Immature natural killer cell (primary cell): Measurements from ENCODE around the gene MS4A4E. TPM values are rescaled to one million over a fixed set of nuclear protein-coding genes. Genes with fewer than 3 reads are reported as not detected.

Experiments
- DNase-seq, 3 donors: peaks; one replicate each; pipeline ENCODE4 v3.0.0; 2022; ENCODE audit warnings: mixed read lengths in 1 of 3
- H3K27ac Mint-ChIP-seq, 6 donors: one replicate each; pipeline ENCODE4 v1.8.0; 2020; ENCODE audit warnings: mixed read lengths in 6 of 6, mild to moderate bottlenecking in 5 of 6, inconsistent platforms in 4 of 6, moderate library complexity in 3 of 6
- H3K27me3 Mint-ChIP-seq, 3 donors: one replicate each; pipeline ENCODE4 v1.8.0; 2020 to 2021; ENCODE audit warnings: low read depth in 3 of 3, mild to moderate bottlenecking in 3 of 3, mixed read lengths in 3 of 3, moderate library complexity in 3 of 3, inconsistent platforms in 1 of 3
- H3K36me3 Mint-ChIP-seq, 3 donors: one replicate each; pipeline ENCODE4 v1.8.0; 2020; ENCODE audit warnings: mixed read lengths in 3 of 3, inconsistent platforms in 2 of 3, mild to moderate bottlenecking in 2 of 3
- H3K4me1 Mint-ChIP-seq, 2 donors: one replicate each; pipeline ENCODE4 v1.8.0; 2020; ENCODE audit warnings: inconsistent platforms in 2 of 2, mild to moderate bottlenecking in 2 of 2, mixed read lengths in 2 of 2, moderate library complexity in 1 of 2
- H3K4me3 Mint-ChIP-seq, 5 donors: one replicate each; pipeline ENCODE4 v1.8.0; 2020; ENCODE audit warnings: mild to moderate bottlenecking in 5 of 5, mixed read lengths in 5 of 5, inconsistent platforms in 3 of 5, moderate library complexity in 3 of 5
- H3K9me3 Mint-ChIP-seq, 6 donors: one replicate each; pipeline ENCODE4 v1.8.0; 2020; ENCODE audit warnings: mild to moderate bottlenecking in 6 of 6, mixed read lengths in 6 of 6, inconsistent platforms in 4 of 6, moderate library complexity in 3 of 6
- polyA plus RNA-seq, 3 donors: library from polyadenylated mRNA; unstranded; fragments of 300-500 nt; fragmentation: Illumina TruSeq; gene quantifications; one replicate each; pipeline ENCODE4 v1.2.3, GENCODE V29; 2021

Gene MS4A4E
- polyA plus RNA-seq, 3 donors from 2014 or later = not detected

DNA sequence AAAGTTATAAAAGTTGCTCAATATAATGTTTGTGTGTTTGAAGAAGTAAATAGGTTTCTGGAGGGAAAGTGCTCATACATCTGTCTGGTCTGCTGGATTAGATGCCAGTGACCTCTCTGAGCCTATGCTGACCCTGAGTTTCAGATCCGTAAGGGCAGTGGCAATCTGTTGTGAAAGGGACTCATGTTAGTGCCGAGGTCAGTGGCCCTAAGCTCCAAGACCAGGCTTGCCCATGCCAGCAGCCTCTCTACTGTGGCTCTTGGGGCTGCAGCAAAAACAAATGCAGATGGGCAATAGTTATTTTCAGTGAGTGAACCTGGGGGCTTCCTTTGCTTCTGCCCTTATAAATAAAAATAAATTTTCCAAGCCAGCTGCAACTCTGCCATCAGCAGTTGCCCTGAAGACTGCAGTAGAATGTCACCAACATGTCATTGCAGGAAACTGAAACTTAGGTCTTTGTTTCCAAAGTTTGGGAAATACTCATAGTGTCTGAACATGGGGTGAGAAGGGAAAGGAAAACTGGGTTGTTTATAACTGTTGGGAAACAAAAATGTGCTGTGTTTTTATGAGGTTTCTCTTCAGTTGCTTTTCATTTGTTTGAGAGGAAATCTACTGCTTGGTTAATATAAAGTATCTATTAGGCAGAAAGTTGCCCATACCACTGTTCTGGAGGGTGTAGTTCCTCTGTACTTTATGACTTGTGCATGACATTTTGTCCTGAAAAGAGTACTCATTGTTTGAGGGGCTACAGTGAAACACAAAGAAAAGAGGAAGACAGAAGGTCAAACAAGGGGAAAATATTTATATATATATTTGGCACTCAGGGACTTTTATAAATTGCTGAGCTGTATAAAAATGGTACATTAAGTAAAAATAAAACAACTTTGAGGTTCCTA is 9.5 kb upstream of the MS4A4E start:
- H3K4me1 Mint-ChIP-seq = no peaks in the 10 kb centered on the region
- peaks cover 0 to 3% (median 0%) of the 10 kb centered on the region in 6 donors for H3K9me3 Mint-ChIP-seq
- H3K4me3 Mint-ChIP-seq = no peak overlapping the region
- no peak overlapping the region for H3K27ac Mint-ChIP-seq
- DNase-seq = no peak
- H3K36me3 Mint-ChIP-seq = no peaks in the 10 kb centered on the region
- H3K27me3 Mint-ChIP-seq = peaks cover 0 to 10% (median 2%) of the 10 kb centered on the region in 3 donors

DNA sequence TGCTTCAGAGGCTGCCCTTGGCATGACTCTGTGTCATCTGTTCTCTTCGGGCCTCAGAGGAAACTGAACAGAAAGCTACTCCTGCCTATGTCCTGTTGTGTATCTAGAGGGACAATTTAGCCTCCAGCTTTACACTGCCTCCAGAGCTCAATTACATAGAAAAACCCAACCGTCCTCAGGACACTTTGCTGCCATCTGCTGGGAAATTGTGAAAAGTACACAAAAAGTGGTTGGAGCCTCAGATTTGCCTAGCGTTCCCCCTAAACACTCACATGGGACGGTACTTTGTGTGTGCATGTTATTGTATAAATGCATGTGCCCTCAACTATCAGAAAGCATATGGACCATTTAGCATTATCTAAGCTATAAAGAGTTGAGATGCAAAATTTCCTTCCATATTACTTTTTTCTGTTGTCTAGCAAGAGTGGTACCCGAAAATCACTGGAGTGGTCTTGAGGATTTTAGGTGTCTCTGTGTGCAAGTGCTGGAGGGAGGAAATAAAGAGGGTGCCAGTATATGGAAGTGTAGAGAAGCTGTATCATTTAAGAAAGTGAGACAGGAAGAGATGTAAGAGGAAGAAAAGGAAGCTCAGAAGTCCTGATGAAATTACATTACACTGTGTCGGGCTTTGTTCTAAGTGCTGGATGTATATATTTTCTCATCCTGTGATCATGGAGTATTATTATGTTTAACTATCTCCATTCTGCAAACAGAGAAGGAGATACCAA is 8.7 kb upstream of the MS4A4E start:
- Mint-ChIP-seq H3K36me3 (no peaks in the 10 kb centered on the region), H3K4me1 (no peaks in the 10 kb centered on the region), H3K27ac (no peak overlapping the region), H3K27me3 (peaks cover 0 to 13% (median 2%) of the 10 kb centered on the region in 3 donors), H3K9me3 (peaks cover 0 to 3% (median 0%) of the 10 kb centered on the region in 6 donors), H3K4me3 (no peak overlapping the region)
- DNase-seq = peak in 2 of 3 donors; percentile 4 to 14

DNA sequence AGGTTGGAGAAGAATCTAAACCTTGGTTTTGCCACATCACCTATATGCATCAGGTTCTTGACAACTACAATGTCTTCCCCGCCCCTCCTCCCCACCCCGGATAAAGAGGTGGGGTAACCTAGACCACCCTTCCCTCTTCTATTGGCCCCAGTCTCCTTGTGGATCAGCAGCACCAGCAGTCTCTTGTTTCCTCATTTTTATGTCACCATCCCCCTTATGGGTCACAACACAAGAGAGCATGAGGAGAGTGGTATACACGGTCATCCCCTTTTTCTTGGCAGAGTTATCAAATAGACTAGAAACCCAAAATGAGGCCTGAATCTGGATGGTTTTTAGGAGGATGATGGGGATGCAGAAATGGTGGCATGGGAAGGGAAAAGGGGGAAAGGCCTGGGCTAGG is 1.2 kb downstream of the MS4A4E start:
- H3K27ac Mint-ChIP-seq = no peak overlapping the region
- DNase-seq = no peak
- H3K36me3 Mint-ChIP-seq = no peaks in the 10 kb centered on the region
- H3K27me3 Mint-ChIP-seq = peaks cover 0 to 6% (median 5%) of the 10 kb centered on the region in 3 donors
- no peaks in the 10 kb centered on the region for H3K4me1 Mint-ChIP-seq
- H3K4me3 Mint-ChIP-seq = no peak overlapping the region
- H3K9me3 Mint-ChIP-seq = no peaks in the 10 kb centered on the region

DNA sequence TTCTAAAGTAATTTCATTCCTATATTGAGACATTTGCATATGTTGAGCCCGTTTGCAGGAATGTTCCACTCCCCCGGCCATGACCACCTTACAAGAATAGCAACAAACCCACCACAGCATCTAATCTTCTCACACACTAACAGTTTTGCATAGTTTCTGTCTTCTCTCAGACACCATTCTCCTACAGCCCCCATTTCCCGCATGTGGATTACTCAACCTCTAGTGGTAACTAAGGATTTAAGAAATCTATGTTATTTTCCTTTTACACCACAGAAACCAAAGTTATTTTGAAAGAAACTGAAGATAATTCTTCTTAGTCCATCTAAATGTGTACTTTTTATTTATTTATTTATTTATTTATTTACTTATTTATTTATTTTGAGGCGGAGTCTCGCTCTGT is 2.3 kb downstream of the MS4A4E start:
- H3K4me3 Mint-ChIP-seq = no peak overlapping the region
- no peak overlapping the region for H3K27ac Mint-ChIP-seq
- H3K27me3 Mint-ChIP-seq = peaks cover 0 to 5% (median 2%) of the 10 kb centered on the region in 3 donors

DNA sequence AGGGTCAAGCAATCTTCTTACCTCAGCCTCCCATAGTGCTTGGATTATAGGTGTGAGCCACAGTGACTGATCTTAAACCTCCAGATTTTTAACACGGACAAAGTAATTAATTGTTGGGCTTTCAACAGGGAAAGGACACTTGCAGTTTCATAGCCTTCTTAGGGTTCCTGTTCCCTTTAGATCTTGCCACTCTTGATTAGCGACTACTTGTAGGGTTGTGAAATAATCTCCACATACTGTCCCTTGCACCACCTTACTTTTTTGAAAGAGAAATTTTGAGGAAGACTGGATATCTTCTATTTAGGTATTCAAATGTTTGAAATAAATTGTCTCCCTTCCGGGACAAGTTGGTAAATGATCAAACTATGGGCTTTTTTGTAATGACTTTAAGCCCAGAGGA is 7.6 kb downstream of the MS4A4E start:
- no peak overlapping the region for H3K4me3 Mint-ChIP-seq
- H3K9me3 Mint-ChIP-seq = no peaks in the 10 kb centered on the region
- peaks cover 0 to 6% (median 0%) of the 10 kb centered on the region in 3 donors for H3K27me3 Mint-ChIP-seq
- H3K4me1 Mint-ChIP-seq = no peaks in the 10 kb centered on the region
- DNase-seq = no peak
- H3K36me3 Mint-ChIP-seq = no peaks in the 10 kb centered on the region
- no peak overlapping the region for H3K27ac Mint-ChIP-seq

More for the DNA sequence above, 2.3 kb downstream of the MS4A4E start:
- Mint-ChIP-seq H3K36me3 (no peaks in the 10 kb centered on the region), H3K9me3 (no peaks in the 10 kb centered on the region), H3K4me1 (no peaks in the 10 kb centered on the region)
- no peak for DNase-seq

DNA sequence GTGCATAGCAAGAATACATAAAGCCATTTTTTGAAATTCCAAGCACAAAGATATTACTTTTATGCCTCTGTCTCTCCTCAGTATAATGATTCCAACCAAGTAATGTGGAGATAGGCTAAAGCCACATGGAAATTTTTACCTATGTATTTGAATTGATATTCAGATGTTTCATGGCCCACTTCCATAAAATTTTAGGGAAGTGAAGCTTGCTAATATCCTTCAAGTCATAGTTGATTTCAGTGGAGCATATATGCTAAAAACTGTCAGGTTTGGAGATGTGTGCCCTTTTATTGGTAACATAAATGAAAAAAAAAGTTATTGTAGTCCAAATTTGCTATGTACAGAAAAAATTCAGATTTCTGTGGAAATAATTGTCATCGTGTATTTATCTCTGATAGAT is 12.3 kb downstream of the MS4A4E start:
- no peak for DNase-seq
- Mint-ChIP-seq H3K36me3 (no peaks in the 10 kb centered on the region), H3K27me3 (peaks cover 0 to 3% (median 3%) of the 10 kb centered on the region in 3 donors), H3K4me3 (no peak overlapping the region), H3K27ac (no peak overlapping the region), H3K9me3 (no peaks in the 10 kb centered on the region), H3K4me1 (no peaks in the 10 kb centered on the region)

DNA sequence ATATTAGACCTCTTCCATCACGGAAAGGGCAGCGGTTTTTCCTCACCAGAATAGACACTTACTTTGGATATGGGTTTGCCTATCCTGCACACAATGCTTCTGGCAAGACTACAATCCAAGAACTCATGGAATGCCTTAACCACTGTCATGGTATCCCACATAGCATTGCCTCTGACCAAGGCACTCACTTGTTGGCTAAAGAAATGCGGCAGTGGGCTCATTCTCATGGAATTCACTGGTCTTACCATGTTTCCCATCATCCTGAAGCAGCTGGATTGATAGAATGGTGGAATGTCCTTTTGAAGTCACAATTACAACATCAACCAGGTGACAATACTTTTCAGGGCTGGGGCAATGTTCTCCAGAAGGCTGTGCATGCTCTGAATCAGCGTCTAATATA is 20.8 kb downstream of the MS4A4E start:
- Mint-ChIP-seq H3K4me1 (no peaks in the 10 kb centered on the region), H3K36me3 (no peaks in the 10 kb centered on the region), H3K9me3 (no peaks in the 10 kb centered on the region)

DNA sequence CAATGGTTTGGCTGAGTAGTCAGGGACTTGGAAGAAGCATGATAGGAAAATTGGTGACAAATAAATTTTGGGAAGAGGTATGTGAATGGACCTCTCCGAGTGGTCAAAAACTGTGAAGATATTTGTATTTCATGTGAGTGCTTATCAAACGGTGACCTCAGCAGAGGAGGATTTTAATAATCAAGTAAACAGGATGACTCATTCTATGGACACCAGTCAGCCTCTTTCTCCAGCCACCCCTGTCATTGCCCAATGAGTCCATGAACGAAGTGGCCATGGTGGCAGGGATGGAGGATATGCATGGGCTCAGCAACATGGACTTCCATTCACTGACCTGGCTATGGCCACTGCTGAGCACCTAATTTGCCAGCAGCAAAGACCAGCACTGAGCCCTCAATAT is 21.2 kb downstream of the MS4A4E start:
- H3K4me3 Mint-ChIP-seq = no peak overlapping the region
- peaks cover 2 to 6% (median 2%) of the 10 kb centered on the region in 3 donors for H3K27me3 Mint-ChIP-seq
- no peak overlapping the region for H3K27ac Mint-ChIP-seq
- no peaks in the 10 kb centered on the region for H3K4me1 Mint-ChIP-seq
- no peak for DNase-seq
- no peaks in the 10 kb centered on the region for H3K36me3 Mint-ChIP-seq
- no peaks in the 10 kb centered on the region for H3K9me3 Mint-ChIP-seq

More for the DNA sequence above, 20.8 kb downstream of the MS4A4E start:
- H3K27ac Mint-ChIP-seq = no peak overlapping the region
- DNase-seq = no peak
- H3K27me3 Mint-ChIP-seq = peaks cover 2 to 6% (median 2%) of the 10 kb centered on the region in 3 donors
- no peak overlapping the region for H3K4me3 Mint-ChIP-seq

DNA sequence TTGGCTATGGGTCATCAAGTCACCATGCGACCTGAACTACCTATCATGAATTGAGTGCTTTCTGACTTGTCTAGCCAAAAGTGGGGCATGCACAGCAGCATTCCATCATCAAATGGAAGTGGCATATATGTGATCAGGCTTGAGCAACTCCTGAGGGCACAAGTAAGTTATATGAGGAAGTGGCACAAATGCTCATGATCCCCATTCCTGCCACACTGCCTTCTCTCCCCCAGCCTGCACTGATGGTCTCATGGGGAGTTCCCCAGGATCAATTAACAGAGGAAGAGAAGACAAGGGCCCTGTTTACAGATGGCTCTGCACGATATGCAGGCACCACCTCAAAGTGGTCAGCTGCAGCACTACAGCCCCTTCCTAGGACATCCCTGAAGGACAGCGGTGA is 21.8 kb downstream of the MS4A4E start:
- H3K4me3 Mint-ChIP-seq = no peak overlapping the region
- H3K9me3 Mint-ChIP-seq = no peaks in the 10 kb centered on the region
- no peaks in the 10 kb centered on the region for H3K36me3 Mint-ChIP-seq
- no peak for DNase-seq
- H3K4me1 Mint-ChIP-seq = no peaks in the 10 kb centered on the region
- H3K27ac Mint-ChIP-seq = no peak overlapping the region
- peaks cover 2 to 6% (median 2%) of the 10 kb centered on the region in 3 donors for H3K27me3 Mint-ChIP-seq

DNA sequence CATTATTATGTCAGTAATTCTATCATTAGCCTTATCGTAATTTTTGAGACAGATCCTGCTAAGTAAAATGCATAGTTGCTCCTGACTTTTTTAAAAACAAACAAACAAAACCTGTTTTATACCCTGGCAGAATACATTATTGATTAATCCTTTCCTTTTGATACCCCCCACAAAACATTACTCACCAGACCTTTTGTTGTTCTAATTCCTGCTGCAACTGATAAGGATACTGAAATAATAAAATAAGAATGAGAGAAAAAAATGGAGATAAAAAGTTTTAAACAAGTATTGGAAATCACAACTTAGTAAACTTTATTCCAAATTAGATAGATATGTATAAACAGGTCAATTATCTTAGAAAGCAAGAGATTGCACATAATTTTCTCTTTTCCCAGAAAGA is 28.6 kb downstream of the MS4A4E start:
- Mint-ChIP-seq H3K9me3 (peaks cover 0 to 6% (median 0%) of the 10 kb centered on the region in 6 donors), H3K27ac (no peak overlapping the region), H3K36me3 (no peaks in the 10 kb centered on the region), H3K4me3 (no peak overlapping the region), H3K4me1 (no peaks in the 10 kb centered on the region), H3K27me3 (peaks cover 2 to 11% (median 5%) of the 10 kb centered on the region in 3 donors)
- DNase-seq = no peak

DNA sequence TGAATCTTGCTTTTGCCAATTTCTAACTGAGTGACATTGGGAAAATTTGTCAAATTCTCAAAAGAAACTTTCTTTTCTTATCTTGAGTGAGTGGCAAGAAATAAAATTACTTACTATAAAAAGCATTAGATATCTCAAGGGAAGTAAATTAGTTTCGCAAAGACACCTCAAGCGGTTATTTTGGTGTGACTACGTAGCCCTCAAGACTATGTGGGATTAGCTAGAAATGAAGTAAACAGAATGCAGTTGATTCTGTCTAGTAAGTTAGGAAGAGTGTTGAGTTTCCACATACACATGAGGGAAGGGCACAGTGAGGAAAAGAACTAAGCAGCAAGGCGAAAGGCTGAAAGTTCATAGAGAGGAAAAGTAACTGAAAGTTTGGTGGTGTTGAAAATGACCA is 31.7 kb downstream of the MS4A4E start:
- no peak for DNase-seq
- H3K4me3 Mint-ChIP-seq = no peak overlapping the region
- no peaks in the 10 kb centered on the region for H3K4me1 Mint-ChIP-seq
- H3K27me3 Mint-ChIP-seq = peaks cover 3 to 12% (median 4%) of the 10 kb centered on the region in 3 donors
- peaks cover 0 to 9% (median 0%) of the 10 kb centered on the region in 6 donors for H3K9me3 Mint-ChIP-seq
- H3K27ac Mint-ChIP-seq = no peak overlapping the region
- H3K36me3 Mint-ChIP-seq = no peaks in the 10 kb centered on the region

DNA sequence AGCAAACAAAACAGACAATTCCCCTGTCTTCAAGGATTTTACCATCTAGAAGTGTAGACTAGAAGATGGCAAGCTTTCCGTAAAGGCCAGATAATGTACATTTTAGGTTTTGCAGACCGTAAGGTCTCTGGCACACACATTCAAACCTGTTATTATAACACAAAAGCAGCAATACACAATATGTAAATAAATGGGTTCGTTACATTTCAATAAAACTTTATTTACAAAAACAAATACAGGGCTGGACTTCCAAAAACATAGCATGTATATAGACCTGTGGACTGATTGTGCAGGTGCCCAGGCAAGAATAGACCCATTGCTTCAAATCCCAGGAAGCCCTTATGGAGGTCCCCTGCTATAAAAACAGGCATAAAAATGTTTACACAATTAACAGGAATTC is 33.0 kb downstream of the MS4A4E start:
- H3K9me3 Mint-ChIP-seq = peaks cover 0 to 9% (median 0%) of the 10 kb centered on the region in 6 donors
- H3K36me3 Mint-ChIP-seq = no peaks in the 10 kb centered on the region
- H3K4me3 Mint-ChIP-seq = no peak overlapping the region
- no peak for DNase-seq
- H3K27me3 Mint-ChIP-seq = peaks cover 3 to 12% (median 5%) of the 10 kb centered on the region in 3 donors
- no peak overlapping the region for H3K27ac Mint-ChIP-seq
- no peaks in the 10 kb centered on the region for H3K4me1 Mint-ChIP-seq

DNA sequence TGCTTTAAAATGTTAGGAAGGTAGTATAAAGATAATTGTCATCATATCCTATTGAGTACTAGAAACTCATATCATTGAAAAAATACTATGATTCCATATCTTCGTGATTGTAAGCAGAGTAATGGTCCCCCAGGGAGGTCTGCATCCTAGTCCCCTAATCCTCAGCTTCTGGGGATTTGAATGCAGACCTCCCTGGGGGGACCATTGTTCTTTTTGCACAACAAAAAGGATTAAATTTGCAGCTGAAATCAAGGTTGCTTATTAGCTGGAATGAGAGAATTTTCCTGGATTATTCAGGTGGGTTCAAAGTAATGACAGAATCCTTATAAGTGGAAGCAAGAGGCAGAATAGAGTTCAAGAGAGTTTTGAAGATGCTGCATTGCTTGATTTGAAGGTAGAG is 34.0 kb downstream of the MS4A4E start:
- H3K9me3 Mint-ChIP-seq = peaks cover 0 to 4% (median 0%) of the 10 kb centered on the region in 6 donors
- H3K36me3 Mint-ChIP-seq = no peaks in the 10 kb centered on the region
- H3K27ac Mint-ChIP-seq = no peak overlapping the region
- H3K4me3 Mint-ChIP-seq = no peak overlapping the region
- H3K27me3 Mint-ChIP-seq = peaks cover 3 to 7% (median 5%) of the 10 kb centered on the region in 3 donors
- H3K4me1 Mint-ChIP-seq = no peaks in the 10 kb centered on the region
- no peak for DNase-seq
